ENCODE results near the gene RAPGEF1. TPM values are rescaled to one million over a fixed set of nuclear protein-coding genes. Genes with fewer than 3 reads are reported as not detected.

Gene RAPGEF1
- total RNA-seq, 1 experiment from 2014 or later, result 55.6 TPM

GRCh38 chr9:131714161-131714646 is 25.7 kb downstream of the RAPGEF1 start:
- Histone ChIP-seq H3K4ac (ENCODE audit: low read depth, low read length) (no peak overlapping the region), H4K8ac (replicated peaks; ENCODE audit: insufficient read length, low read depth, low read length) (no peak overlapping the region), H2BK5ac (ENCODE audit: insufficient read length, low read length) (no peak overlapping the region), H2AK5ac (ENCODE audit: insufficient read length, low read length) (no peak overlapping the region), H3K27me3 (ENCODE audit: insufficient read depth, low read length) (no peaks in the 10 kb centered on the region), H2BK15ac (ENCODE audit: low read depth, low read length) (no peak overlapping the region), H2BK120ac (ENCODE audit: low read depth, low read length, poor library complexity, severe bottlenecking) (no peak overlapping the region), H2BK20ac (ENCODE audit: low read depth, low read length, poor library complexity, severe bottlenecking) (no peak overlapping the region), H3K79me2 (ENCODE audit: insufficient read depth, low read length) (peaks cover 4% of the 10 kb centered on the region; the same call in 1 of the 2 replicates), H3T11ph (ENCODE audit: low read length) (no peak overlapping the region), H2BK12ac (ENCODE audit: insufficient read length, low read depth, low read length) (no peak overlapping the region), H3K14ac (ENCODE audit: insufficient read depth, low read length) (no peak overlapping the region), H3K18ac (ENCODE audit: insufficient read length, low read depth, low read length) (no peak overlapping the region), H3K9me3 (ENCODE audit: control insufficient read depth, low read depth, low read length) (no peaks in the 10 kb centered on the region), H3K56ac (ENCODE audit: insufficient read length, low read depth, low read length) (no peak overlapping the region), H3K23me2 (ENCODE audit: insufficient read length, low read depth, low read length, poor library complexity, severe bottlenecking) (no peaks in the 10 kb centered on the region), H3K27ac (ENCODE audit: insufficient read length, low read depth, low read length) (no peak overlapping the region), H3K4me2 (ENCODE audit: insufficient read depth, insufficient read length, low read length) (no peak overlapping the region), H4K5ac (ENCODE audit: insufficient read length, low read depth, low read length) (no peak overlapping the region), H3K9ac (ENCODE audit: extremely low read depth, insufficient read length, low read length) (no peak overlapping the region), H4K20me1 (ENCODE audit: control insufficient read depth, insufficient read depth, insufficient read length) (no peaks in the 10 kb centered on the region), H4K91ac (ENCODE audit: insufficient read length, low read depth, low read length) (no peak overlapping the region), H3K4me1 (ENCODE audit: insufficient read depth, low read length) (peaks cover 12% of the 10 kb centered on the region; the same call in 1 of the 2 replicates), H3K23ac (ENCODE audit: insufficient read length, low read depth, low read length) (no peak overlapping the region), H3K79me1 (ENCODE audit: insufficient read depth, low read depth, low read length, poor library complexity, severe bottlenecking) (peaks cover 9% of the 10 kb centered on the region), H2AFZ (ENCODE audit: low read length) (no peak overlapping the region)
- no peak for TF ChIP-seq CTCF (conservative IDR thresholded peaks at IDR 0.05)
- peaks cover 29 to 33% of the 10 kb centered on the region in 2 experiments for H3K4me1 Mint-ChIP-seq
- H3K36me3 Mint-ChIP-seq (ENCODE audit: insufficient read depth in 1 of 3, low read depth in 3 of 3), result no peaks in the 10 kb centered on the region; a peak in 2 of 7 replicates
- no peak overlapping the region for H3K27ac Mint-ChIP-seq
- no peak for DNase-seq
- H3K27me3 Mint-ChIP-seq (ENCODE audit: low read depth), result no peaks in the 10 kb centered on the region
- no peak overlapping the region for H3K4me3 Mint-ChIP-seq
- H3K9me3 Mint-ChIP-seq, result no peaks in the 10 kb centered on the region
- no CpG with 5 or more reads among the region's 10 CpGs for WGBS (ENCODE audit: extremely low coverage, insufficient read length, low lambda C conversion rate)

Data from H9 (cell line).